SU-DHL-6 (cell line): ENCODE measurements around the gene IGSF6.

Experiments
- CTCF ChIP-seq: fragments of 200-600 bp; sonication (generic); IDR thresholded peaks from one replicate; pipeline ENCODE4 v1.5.1; 2017; ENCODE audit warnings: antibody characterized with exemption, mild to moderate bottlenecking, low read length, moderate library complexity; ENCODE audit not compliant: insufficient read depth, poor library complexity, severe bottlenecking
- EZH2phosphoT487 ChIP-seq: fragments of 200-600 bp; sonication (generic), shearing (Covaris generic); conservative IDR thresholded peaks from 2 replicates; pipeline ENCODE4 v1.6.1; 2018; ENCODE audit warnings: mild to moderate bottlenecking, antibody characterized with exemption, low read length, moderate library complexity, mixed read lengths

GRCh38 chr16:21590796-21591195 lies 61.6 kb downstream of the IGSF6 start:
- TF ChIP-seq CTCF, result no peak
- no peak for TF ChIP-seq EZH2phosphoT487
